PC-3 (cell line): ENCODE measurements around the gene CSTPP1. TPM values are rescaled to one million over a fixed set of nuclear protein-coding genes. Genes with fewer than 3 reads are reported as not detected.
"Not testable (repeated sequence)": the region's sequence is repeated elsewhere in the genome, so short reads cannot be mapped to it uniquely, and the experiment has no call there.

Experiments used
- ATAC-seq: fragments of 200-7000 bp; cut with Tn5 transposase; 2 replicates; pipeline ENCODE4 v1.9.1; 2020; ENCODE audit warnings: mild to moderate bottlenecking, moderate library complexity
- BruUV-seq: library from RNA; stranded (reverse); fragments of 400-500 nt; replicated peaks from 2 replicates; lab custom pipeline; 2021; lab: Mats Ljungman, UMichigan
- CTCF ChIA-PET: fragments of 300-600 bp; sonication (Branson Sonifier 250); formaldehyde crosslinking; loops from one replicate; lab custom pipeline; 2022; ENCODE audit warnings: antibody characterized with exemption; lab: Charles Lee
- POLR2A ChIA-PET: fragments of 300-600 bp; sonication (Branson Sonifier 250); formaldehyde crosslinking; loops from one replicate; lab custom pipeline; 2022; ENCODE audit warnings: antibody characterized with exemption; ENCODE audit not compliant: unreplicated experiment; lab: Charles Lee
- DNase-seq: peaks from one replicate; pipeline ENCODE4 v3.0.0-alpha.2; 2015
- H2AFZ ChIP-seq: fragments of 300-600 bp; sonication (generic); 2 replicates; pipeline ENCODE4 v1.6.0; 2016; ENCODE audit warnings: antibody characterized with exemption, low read length
- H3F3A ChIP-seq: fragments of 300-600 bp; sonication (generic); one replicate; pipeline ENCODE4 v1.6.0; 2017; ENCODE audit warnings: antibody characterized with exemption, low read length, control low read depth, mild to moderate bottlenecking; ENCODE audit not compliant: unreplicated experiment
- H3K27ac ChIP-seq: fragments of 300-600 bp; sonication (generic); 2 replicates; pipeline ENCODE4 v1.5.1; 2016; ENCODE audit warnings: mild to moderate bottlenecking, low read length
- H3K27me3 ChIP-seq: fragments of 300-600 bp; sonication (generic); 2 replicates; pipeline ENCODE4 v1.6.1; 2016; ENCODE audit warnings: low read length, mixed read lengths
- H3K36me3 ChIP-seq: fragments of 300-600 bp; sonication (generic); 2 replicates; pipeline ENCODE4 v1.6.1; 2016; ENCODE audit warnings: low read depth, mixed run types, low read length, mixed read lengths
- H3K4me1 ChIP-seq: fragments of 300-600 bp; sonication (generic); 2 replicates; pipeline ENCODE4 v1.5.1; 2016; ENCODE audit warnings: low read length; ENCODE audit not compliant: insufficient read depth
- H3K4me2 ChIP-seq: fragments of 300-600 bp; sonication (generic); 2 replicates; pipeline ENCODE4 v1.6.0; 2016; ENCODE audit warnings: low read length
- H3K4me3 ChIP-seq: fragments of 300-600 bp; sonication (generic); 2 replicates; pipeline ENCODE4 v1.5.1; 2016; ENCODE audit warnings: mild to moderate bottlenecking, low read length, mixed read lengths
- H3K79me2 ChIP-seq: fragments of 300-600 bp; sonication (generic); 2 replicates; pipeline ENCODE4 v1.6.1; 2017; ENCODE audit warnings: low read length, mixed read lengths
- H3K9ac ChIP-seq: fragments of 300-600 bp; sonication (generic); 2 replicates; pipeline ENCODE4 v1.6.0; 2016; ENCODE audit warnings: mild to moderate bottlenecking, low read length
- H3K9me2 ChIP-seq: fragments of 300-600 bp; sonication (generic); replicated peaks from 2 replicates; pipeline ENCODE4 v1.6.1; 2016; ENCODE audit warnings: mixed run types, low read length, mixed read lengths
- H3K9me3 ChIP-seq: fragments of 300-600 bp; sonication (generic); 2 replicates; pipeline ENCODE4 v1.6.1; 2016; ENCODE audit warnings: low read length, mixed read lengths
- H4K20me1 ChIP-seq: fragments of 300-600 bp; sonication (generic); 2 replicates; pipeline ENCODE4 v1.6.1; 2016; ENCODE audit warnings: low read length, mixed read lengths
- EZH2 ChIP-seq: fragments of 300-600 bp; sonication (generic); IDR thresholded peaks from one replicate; pipeline ENCODE4 v1.6.1; 2017; ENCODE audit warnings: antibody characterized with exemption, mild to moderate bottlenecking, low read length; ENCODE audit not compliant: unreplicated experiment
- EZH2phosphoT487 ChIP-seq: fragments of 300-600 bp; sonication (generic); IDR thresholded peaks from 2 replicates; pipeline ENCODE4 v1.6.1; 2018; ENCODE audit warnings: mild to moderate bottlenecking, antibody characterized with exemption, low read length, borderline replicate concordance
- intact Hi-C: fragments of 100-400 bp; cut with micrococcal nuclease; formaldehyde crosslinking; loops from 2 replicates; pipeline ENCODE4 v1.9.0; 2023
- total RNA-seq: library from RNA; depleted of rRNA; stranded (reverse); fragments of >200 nt; gene quantifications from 2 replicates; pipeline ENCODE4 v1.2.3, GENCODE V29; 2014
- TF ChIP-seq, protein P1 (sequence below): fragments of 300-600 bp; sonication (generic); conservative IDR thresholded peaks from 2 replicates; pipeline ENCODE4 v1.5.1; 2017; ENCODE audit warnings: antibody characterized with exemption, low read depth, mild to moderate bottlenecking, low read length

CSTPP1 gene
- total RNA-seq, 1 experiment from 2014 or later, result 21.7 TPM

DNA sequence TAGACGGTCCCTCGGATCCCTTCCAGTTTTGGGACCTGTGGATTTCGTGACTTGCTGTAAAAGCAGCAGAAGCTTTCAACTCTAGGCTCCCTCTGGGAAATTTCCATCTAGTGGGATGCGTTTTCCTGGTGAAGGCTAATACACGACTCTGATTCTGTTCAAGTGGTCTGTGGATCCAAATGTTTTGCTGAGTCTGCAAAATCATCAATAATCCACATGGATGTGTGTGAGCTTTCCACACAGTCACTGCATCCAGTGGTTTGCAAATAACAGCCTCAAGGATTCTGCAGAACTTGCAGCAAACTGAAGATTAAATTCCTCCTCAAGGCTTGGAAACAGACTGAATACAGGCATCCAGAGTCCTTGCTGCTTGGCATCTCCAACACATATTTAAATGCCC is 266.0 kb downstream of the CSTPP1 start:
- ATAC-seq (no peak), DNase-seq (no peak)
- Histone ChIP-seq H3K27me3 (no peaks in the 10 kb centered on the region), H3K9ac (no peak overlapping the region), H3K9me2 (no peaks in the 10 kb centered on the region), H3K36me3 (no peaks in the 10 kb centered on the region), H3K4me3 (no peak overlapping the region), H2AFZ (no peak overlapping the region), H4K20me1 (no peaks in the 10 kb centered on the region), H3K4me2 (no peak overlapping the region), H3K79me2 (no peaks in the 10 kb centered on the region), H3F3A (no peaks in the 10 kb centered on the region), H3K4me1 (peaks cover 14% of the 10 kb centered on the region), H3K27ac (no peak overlapping the region), H3K9me3 (no peaks in the 10 kb centered on the region)
- ChIA-PET CTCF (no interaction called here), POLR2A (no interaction called here)
- intact Hi-C loops, result no loop called here
- no TSS peak for BruUV-seq
- TF ChIP-seq, protein P1, sequence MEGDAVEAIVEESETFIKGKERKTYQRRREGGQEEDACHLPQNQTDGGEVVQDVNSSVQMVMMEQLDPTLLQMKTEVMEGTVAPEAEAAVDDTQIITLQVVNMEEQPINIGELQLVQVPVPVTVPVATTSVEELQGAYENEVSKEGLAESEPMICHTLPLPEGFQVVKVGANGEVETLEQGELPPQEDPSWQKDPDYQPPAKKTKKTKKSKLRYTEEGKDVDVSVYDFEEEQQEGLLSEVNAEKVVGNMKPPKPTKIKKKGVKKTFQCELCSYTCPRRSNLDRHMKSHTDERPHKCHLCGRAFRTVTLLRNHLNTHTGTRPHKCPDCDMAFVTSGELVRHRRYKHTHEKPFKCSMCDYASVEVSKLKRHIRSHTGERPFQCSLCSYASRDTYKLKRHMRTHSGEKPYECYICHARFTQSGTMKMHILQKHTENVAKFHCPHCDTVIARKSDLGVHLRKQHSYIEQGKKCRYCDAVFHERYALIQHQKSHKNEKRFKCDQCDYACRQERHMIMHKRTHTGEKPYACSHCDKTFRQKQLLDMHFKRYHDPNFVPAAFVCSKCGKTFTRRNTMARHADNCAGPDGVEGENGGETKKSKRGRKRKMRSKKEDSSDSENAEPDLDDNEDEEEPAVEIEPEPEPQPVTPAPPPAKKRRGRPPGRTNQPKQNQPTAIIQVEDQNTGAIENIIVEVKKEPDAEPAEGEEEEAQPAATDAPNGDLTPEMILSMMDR, result no peak
- TF ChIP-seq EZH2 (no peak), EZH2phosphoT487 (no peak)

DNA sequence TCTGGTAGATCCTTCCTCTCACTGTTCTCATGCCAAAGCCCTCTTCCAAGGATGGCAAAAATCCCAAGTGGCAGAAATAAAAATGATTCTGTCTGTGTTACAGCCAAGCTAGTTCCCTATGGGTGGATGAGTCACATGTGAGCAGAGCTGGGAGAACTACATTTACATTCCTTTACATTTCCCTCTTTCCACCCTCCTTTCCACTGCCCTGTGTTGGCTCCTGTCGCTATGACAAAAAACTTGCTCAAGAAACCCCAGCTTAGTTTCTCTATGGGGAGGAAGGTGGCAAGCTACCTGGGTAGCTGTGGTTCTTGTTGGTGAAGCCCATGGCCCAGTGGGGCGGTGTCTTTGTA is 268.1 kb downstream of the CSTPP1 start:
- BruUV-seq, result no TSS peak
- peak overlapping the region; percentile 55 for H2AFZ ChIP-seq
- no peaks in the 10 kb centered on the region for H3F3A ChIP-seq
- H3K9me2 ChIP-seq, result no peaks in the 10 kb centered on the region
- H3K4me3 ChIP-seq, result peak overlapping the region; percentile 14; the same call in 1 of the 2 replicates
- no peaks in the 10 kb centered on the region for H4K20me1 ChIP-seq
- peaks cover 14% of the 10 kb centered on the region for H3K4me1 ChIP-seq
- H3K27ac ChIP-seq, result peak overlapping the region; percentile 75
- no peaks in the 10 kb centered on the region for H3K9me3 ChIP-seq
- no peaks in the 10 kb centered on the region for H3K79me2 ChIP-seq
- intact Hi-C loops, result no loop called here
- CTCF ChIA-PET, result interaction anchor here (0.5 to 1.6 kb wide), 2 partner anchors 10 to 55 kb away, joined by 3 to 7 read pairs; no protein-coding TSS in a partner anchor
- TF ChIP-seq EZH2, result no peak
- TF ChIP-seq EZH2phosphoT487, result no peak
- TF ChIP-seq, protein P1, result no peak
- peak; percentile 85 for DNase-seq
- no peaks in the 10 kb centered on the region for H3K27me3 ChIP-seq
- ATAC-seq, result peak; percentile 100
- no peaks in the 10 kb centered on the region for H3K36me3 ChIP-seq
- no peak overlapping the region for H3K9ac ChIP-seq
- peak overlapping the region; percentile 63 for H3K4me2 ChIP-seq
- POLR2A ChIA-PET, result interaction anchor here (1.4 kb wide), 1 partner anchor 10 kb away, joined by 6 read pairs; no protein-coding TSS in a partner anchor

DNA sequence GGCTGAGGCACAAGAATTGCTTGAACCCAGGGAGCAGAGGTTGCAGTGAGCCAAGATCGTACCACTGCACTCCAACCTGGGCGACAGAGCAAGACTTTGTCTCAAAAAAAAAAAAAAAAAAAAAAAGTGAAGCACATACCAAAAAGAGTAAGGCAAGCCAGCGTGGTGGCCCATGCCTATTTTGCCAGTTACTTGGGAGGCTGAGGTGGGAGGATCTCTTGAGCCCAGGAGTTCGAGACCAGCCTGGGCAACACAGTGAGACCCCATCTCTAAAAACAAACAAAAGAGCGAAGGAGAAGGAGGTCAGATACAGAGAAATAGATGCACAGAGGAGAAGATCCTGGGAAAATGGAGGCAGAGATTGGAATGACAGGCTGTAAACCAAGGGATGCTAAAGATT is 270.0 kb downstream of the CSTPP1 start:
- H3K4me3 ChIP-seq, H3K9me3 ChIP-seq, H3K27me3 ChIP-seq, intact Hi-C loops, POLR2A ChIA-PET, BruUV-seq, H3K27ac ChIP-seq, ATAC-seq, H3K4me2 ChIP-seq, H3K9me2 ChIP-seq, DNase-seq, H3K79me2 ChIP-seq, CTCF ChIA-PET, H3F3A ChIP-seq, H4K20me1 ChIP-seq, H3K9ac ChIP-seq, H2AFZ ChIP-seq, H3K36me3 ChIP-seq: not testable (repeated sequence)
- peaks cover 14% of the 10 kb centered on the region for H3K4me1 ChIP-seq
